Measurements from ENCODE around the gene TNFSF15.

DNA sequence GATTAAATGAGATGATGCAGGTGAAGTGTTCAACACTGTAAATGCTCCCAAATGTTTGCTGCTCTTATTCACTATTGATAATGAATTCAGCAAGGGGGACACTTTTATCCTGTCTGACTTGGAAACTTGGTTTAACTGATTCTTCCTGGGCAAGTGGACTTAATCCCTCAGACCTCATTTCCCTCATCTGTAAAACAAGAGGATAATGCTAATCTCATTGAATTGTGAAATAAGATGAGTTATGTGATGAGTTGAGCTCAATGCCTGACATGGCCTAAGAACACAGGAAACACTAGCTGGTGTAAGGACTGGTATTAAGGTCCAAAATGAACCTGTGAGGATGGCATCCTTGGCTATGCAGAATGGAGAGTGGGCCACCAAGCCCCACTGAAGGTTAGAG is 23.3 kb downstream of the TNFSF15 start:
- TF ChIP-seq EZH2 (IDR thresholded peaks at IDR 0.05) = no peak
- TF ChIP-seq, protein P1, sequence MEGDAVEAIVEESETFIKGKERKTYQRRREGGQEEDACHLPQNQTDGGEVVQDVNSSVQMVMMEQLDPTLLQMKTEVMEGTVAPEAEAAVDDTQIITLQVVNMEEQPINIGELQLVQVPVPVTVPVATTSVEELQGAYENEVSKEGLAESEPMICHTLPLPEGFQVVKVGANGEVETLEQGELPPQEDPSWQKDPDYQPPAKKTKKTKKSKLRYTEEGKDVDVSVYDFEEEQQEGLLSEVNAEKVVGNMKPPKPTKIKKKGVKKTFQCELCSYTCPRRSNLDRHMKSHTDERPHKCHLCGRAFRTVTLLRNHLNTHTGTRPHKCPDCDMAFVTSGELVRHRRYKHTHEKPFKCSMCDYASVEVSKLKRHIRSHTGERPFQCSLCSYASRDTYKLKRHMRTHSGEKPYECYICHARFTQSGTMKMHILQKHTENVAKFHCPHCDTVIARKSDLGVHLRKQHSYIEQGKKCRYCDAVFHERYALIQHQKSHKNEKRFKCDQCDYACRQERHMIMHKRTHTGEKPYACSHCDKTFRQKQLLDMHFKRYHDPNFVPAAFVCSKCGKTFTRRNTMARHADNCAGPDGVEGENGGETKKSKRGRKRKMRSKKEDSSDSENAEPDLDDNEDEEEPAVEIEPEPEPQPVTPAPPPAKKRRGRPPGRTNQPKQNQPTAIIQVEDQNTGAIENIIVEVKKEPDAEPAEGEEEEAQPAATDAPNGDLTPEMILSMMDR (IDR thresholded peaks at IDR 0.05 in 2 of 3, conservative IDR thresholded peaks at IDR 0.05 in 1 of 3; ENCODE audit: borderline replicate concordance in 1 of 3, insufficient read depth in 1 of 3, low read depth in 2 of 3, low read length in 2 of 3) = no peak
- no peak for TF ChIP-seq SP1 (IDR thresholded peaks at IDR 0.05; ENCODE audit: low read depth)
- no peak for TF ChIP-seq POLR2AphosphoS5 (IDR thresholded peaks at IDR 0.05; ENCODE audit: low read depth, low read length)
- no peak for TF ChIP-seq ZFX (IDR thresholded peaks at IDR 0.05)
- TF ChIP-seq EZH2phosphoT487 (IDR thresholded peaks at IDR 0.05; ENCODE audit: borderline replicate concordance) = no peak
- TF ChIP-seq POLR2A (IDR thresholded peaks at IDR 0.05; ENCODE audit: borderline replicate concordance, extremely low read depth, insufficient read depth, insufficient read length) = no peak
- TF ChIP-seq ELF1 (IDR thresholded peaks at IDR 0.05; ENCODE audit: borderline replicate concordance, low read depth) = no peak
- no peak for TF ChIP-seq RAD21 (IDR thresholded peaks at IDR 0.05; ENCODE audit: low read depth)
- TF ChIP-seq YY1 (IDR thresholded peaks at IDR 0.05; ENCODE audit: extremely low read depth, insufficient replicate concordance, low read depth, low read length) = no peak
- no peak for TF ChIP-seq CEBPB (IDR thresholded peaks at IDR 0.05; ENCODE audit: low read depth)
- TF ChIP-seq JUND (IDR thresholded peaks at IDR 0.05) = no peak
- no peak for TF ChIP-seq SIN3A (IDR thresholded peaks at IDR 0.05; ENCODE audit: low read depth)
